ENCODE measurements around the gene ING1.

ING1 gene

DNA sequence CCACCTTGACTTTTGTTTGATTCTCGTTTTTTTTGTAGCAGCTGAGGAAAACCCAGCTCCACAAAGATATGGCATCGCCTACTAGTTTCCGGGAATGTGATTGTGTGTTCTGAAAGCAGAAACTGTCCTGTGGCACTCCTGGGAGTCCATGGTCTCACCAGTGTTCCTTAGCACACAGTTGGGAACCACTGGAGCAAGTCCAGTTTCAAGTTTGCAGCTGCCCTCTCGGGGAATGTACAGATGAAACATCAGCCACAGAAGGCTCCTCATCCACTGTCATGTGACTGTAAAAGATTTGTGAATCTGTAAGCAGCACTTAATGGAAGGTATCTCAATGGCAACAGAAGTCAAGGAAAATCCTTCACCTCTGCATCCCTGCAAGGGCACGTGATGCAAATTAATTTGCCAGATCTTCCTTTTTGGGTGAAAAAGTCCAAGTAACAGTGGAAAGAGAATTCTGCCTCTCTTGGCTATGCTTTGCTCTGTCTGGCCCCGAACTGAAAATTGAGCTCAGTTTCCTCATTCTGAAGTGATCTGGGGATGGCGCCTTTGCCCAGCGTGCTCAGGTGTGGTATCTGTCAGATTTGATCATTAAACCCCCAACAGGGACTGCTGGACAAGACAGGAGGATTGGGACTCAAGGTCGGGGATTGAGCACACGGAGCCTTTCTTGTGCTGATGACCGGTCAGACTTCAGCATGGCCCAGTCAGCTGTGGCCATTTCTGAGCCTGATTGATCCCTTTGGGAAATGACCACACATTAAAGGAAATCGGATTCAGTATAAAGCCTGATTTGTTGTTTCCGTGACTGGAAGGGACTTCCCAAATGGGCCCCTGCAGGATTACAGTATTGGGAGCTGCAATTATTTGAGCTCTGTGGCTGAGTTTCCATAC, 58.8 kb downstream of the ING1 start:
- no peak for DNase-seq
